HG03196 (cell line): ENCODE results near the gene USP17L17.
"Not testable (repeated sequence)": the region's sequence is repeated elsewhere in the genome, so short reads cannot be mapped to it uniquely, and the experiment has no call there.

Experiments used
- ATAC-seq: cut with Tn5 transposase; IDR thresholded peaks from one replicate; pipeline ENCODE4 v1.9.1; 2021; ENCODE audit not compliant: unreplicated experiment

The USP17L17 gene, protein sequence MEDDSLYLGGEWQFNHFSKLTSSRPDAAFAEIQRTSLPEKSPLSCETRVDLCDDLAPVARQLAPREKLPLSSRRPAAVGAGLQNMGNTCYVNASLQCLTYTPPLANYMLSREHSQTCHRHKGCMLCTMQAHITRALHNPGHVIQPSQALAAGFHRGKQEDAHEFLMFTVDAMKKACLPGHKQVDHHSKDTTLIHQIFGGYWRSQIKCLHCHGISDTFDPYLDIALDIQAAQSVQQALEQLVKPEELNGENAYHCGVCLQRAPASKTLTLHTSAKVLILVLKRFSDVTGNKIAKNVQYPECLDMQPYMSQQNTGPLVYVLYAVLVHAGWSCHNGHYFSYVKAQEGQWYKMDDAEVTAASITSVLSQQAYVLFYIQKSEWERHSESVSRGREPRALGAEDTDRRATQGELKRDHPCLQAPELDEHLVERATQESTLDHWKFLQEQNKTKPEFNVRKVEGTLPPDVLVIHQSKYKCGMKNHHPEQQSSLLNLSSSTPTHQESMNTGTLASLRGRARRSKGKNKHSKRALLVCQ

DNA sequence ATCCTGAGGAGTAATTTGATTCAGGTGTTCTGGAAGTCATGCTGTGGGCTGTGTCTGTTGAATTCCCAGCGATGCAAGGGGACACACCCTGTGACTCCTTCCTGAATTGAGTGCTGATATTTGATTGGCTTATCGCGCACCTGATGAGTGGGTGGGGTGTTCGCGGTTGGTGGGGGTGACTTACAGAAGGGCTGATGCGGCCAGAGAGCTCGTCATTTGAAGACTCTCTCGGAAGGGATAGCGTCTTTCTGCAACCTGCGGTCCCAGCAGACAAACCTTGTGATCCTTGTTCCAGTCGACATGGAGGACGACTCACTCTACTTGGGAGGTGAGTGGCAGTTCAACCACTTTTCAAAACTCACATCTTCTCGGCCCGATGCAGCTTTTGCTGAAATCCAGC lies at the start of gene USP17L17:
Gene USP17L17, plus strand, starts transcription at position 301 of the 400 bp plus-strand sequence. Its CDS starts 0 bp downstream, at position 301.
- not testable (repeated sequence) for ATAC-seq

DNA sequence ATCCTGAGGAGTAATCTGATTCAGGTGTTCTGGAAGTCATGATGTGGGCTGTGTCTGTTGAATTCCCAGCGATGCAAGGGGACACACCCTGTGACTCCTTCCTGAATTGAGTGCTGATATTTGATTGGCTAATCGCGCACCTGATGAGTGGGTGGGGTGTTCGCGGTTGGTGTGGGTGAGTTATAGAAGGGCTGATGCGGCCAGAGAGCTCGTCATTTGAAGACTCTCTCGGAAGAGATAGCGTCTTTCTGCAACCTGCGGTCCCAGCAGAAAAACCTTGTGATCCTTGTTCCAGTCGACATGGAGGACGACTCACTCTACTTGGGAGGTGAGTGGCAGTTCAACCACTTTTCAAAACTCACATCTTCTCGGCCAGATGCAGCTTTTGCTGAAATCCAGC lies 33.3 kb upstream of the USP17L17 start, which contains the start of gene USP17L10:
Gene USP17L10, plus strand, starts transcription at position 301 of the 400 bp plus-strand sequence. Its CDS starts 0 bp downstream, at position 301.
- ATAC-seq = not testable (repeated sequence)

DNA sequence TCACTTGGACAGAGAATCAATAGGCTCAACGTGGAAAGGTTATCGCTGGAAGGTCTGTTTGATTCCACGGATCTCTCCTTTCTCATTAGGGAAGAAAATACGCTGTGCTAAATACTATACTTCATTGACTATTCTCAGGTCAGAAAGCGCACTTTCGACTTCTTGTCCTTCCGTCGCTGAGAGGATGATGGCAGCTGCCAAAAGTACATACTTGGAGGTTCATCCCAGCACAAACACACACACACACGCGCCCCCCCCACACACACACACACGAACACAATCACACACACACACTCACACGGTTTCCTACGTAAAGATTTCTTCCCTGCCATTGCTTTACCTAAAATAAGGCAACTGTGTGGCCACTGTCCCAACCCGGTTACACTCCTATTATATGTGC lies 29.0 kb upstream of the USP17L17 start:
- ATAC-seq = not testable (repeated sequence)

DNA sequence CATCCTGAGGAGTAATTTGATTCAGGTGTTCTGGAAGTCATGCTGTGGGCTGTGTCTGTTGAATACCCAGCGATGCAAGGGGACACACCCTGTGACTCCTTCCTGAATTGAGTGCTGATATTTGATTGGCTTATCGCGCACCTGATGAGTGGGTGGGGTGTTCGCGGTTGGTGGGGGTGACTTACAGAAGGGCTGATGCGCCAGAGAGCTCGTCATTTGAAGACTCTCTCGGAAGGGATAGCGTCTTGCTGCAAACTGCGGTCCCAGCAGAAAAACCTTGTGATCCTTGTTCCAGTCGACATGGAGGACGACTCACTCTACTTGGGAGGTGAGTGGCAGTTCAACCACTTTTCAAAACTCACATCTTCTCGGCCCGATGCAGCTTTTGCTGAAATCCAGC lies 28.6 kb upstream of the USP17L17 start, which contains the start of gene USP17L11:
Gene USP17L11, plus strand, starts transcription at position 301 of the 400 bp plus-strand sequence. Its CDS starts 0 bp downstream, at position 301.
- ATAC-seq = not testable (repeated sequence)

DNA sequence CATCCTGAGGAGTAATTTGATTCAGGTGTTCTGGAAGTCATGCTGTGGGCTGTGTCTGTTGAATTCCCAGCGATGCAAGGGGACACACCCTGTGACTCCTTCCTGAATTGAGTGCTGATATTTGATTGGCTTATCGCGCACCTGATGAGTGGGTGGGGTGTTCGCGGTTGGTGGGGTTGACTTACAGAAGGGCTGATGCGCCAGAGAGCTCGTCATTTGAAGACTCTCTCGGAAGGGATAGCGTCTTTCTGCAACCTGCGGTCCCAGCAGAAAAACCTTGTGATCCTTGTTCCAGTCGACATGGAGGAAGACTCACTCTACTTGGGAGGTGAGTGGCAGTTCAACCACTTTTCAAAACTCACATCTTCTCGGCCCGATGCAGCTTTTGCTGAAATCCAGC lies 23.8 kb upstream of the USP17L17 start, which contains the start of gene USP17L12:
Gene USP17L12, plus strand, starts transcription at position 301 of the 400 bp plus-strand sequence. Its CDS starts 0 bp downstream, at position 301.
- not testable (repeated sequence) for ATAC-seq

DNA sequence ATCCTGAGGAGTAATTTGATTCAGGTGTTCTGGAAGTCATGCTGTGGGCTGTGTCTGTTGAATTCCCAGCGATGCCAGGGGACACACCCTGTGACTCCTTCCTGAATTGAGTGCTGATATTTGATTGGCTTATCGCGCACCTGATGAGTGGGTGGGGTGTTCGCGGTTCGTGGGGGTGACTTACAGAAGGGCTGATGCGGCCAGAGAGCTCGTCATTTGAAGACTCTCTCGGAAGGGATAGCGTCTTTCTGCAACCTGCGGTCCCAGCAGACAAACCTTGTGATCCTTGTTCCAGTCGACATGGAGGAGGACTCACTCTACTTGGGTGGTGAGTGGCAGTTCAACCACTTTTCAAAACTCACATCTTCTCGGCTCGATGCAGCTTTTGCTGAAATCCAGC lies 19.1 kb upstream of the USP17L17 start, which contains the start of gene USP17L13:
Gene USP17L13, plus strand, starts transcription at position 301 of the 400 bp plus-strand sequence. Its CDS starts 0 bp downstream, at position 301.
- ATAC-seq = not testable (repeated sequence)

DNA sequence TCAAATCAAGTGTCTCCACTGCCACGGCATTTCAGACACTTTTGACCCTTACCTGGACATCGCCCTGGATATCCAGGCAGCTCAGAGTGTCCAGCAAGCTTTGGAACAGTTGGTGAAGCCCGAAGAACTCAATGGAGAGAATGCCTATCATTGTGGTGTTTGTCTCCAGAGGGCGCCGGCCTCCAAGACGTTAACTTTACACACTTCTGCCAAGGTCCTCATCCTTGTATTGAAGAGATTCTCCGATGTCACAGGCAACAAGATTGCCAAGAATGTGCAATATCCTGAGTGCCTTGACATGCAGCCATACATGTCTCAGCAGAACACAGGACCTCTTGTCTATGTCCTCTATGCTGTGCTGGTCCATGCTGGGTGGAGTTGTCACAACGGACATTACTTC lies 13.4 kb upstream of the USP17L17 start:
- ATAC-seq = not testable (repeated sequence)

DNA sequence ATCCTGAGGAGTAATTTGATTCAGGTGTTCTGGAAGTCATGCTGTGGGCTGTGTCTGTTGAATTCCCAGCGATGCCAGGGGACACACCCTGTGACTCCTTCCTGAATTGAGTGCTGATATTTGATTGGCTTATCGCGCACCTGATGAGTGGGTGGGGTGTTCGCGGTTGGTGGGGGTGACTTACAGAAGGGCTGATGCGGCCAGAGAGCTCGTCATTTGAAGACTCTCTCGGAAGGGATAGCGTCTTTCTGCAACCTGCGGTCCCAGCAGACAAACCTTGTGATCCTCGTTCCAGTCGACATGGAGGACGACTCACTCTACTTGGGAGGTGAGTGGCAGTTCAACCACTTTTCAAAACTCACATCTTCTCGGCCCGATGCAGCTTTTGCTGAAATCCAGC lies 9.6 kb upstream of the USP17L17 start, which contains the start of gene USP17L15:
Gene USP17L15, plus strand, starts transcription at position 301 of the 400 bp plus-strand sequence. Its CDS starts 0 bp downstream, at position 301.
- ATAC-seq = not testable (repeated sequence)

DNA sequence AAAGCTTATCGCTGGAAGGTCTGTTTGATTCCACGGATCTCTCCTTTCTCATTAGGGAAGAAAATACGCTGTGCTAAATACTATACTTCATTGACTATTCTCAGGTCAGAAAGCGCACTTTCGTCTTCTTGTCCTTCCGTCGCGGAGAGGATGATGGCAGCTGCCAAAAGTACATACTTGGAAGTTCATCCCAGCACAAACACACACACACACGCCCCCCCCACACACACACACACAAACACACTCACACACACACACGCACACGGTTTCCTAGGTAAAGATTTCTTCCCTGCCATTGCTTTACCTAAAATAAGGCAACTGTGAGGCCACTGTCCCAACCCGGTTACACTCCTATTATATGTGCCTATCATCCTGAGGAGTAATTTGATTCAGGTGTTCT lies 5.2 kb upstream of the USP17L17 start:
- ATAC-seq = not testable (repeated sequence)

DNA sequence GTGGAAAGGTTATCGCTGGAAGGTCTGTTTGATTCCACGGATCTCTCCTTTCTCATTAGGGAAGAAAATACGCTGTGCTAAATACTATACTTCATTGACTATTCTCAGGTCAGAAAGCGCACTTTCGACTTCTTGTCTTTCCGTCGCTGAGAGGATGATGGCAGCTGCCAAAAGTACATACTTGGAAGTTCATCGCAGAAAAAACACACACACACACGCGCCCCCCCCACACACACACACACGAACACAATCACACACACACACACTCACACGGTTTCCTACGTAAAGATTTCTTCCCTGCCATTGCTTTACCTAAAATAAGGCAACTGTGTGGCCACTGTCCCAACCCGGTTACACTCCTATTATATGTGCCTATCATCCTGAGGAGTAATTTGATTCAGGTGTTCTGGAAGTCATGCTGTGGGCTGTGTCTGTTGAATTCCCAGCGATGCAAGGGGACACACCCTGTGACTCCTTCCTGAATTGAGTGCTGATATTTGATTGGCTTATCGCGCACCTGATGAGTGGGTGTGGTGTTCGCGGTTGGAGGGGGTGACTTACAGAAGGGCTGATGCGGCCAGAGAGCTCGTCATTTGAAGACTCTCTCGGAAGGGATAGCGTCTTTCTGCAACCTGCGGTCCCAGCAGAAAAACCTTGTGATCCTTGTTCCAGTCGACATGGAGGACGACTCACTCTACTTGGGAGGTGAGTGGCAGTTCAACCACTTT lies 4.4 kb downstream of the USP17L17 start, which contains the start of gene USP17L18:
Gene USP17L18, plus strand, starts transcription at position 678 of the 728 bp plus-strand sequence. Its CDS starts 0 bp downstream, at position 678.
- ATAC-seq = not testable (repeated sequence)

DNA sequence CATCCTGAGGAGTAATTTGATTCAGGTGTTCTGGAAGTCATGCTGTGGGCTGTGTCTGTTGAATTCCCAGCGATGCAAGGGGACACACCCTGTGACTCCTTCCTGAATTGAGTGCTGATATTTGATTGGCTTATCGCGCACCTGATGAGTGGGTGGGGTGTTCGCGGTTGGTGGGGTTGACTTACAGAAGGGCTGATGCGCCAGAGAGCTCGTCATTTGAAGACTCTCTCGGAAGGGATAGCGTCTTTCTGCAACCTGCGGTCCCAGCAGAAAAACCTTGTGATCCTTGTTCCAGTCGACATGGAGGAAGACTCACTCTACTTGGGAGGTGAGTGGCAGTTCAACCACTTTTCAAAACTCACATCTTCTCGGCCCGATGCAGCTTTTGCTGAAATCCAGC lies 9.4 kb downstream of the USP17L17 start, which contains the start of gene USP17L19:
Gene USP17L19, plus strand, starts transcription at position 301 of the 400 bp plus-strand sequence. Its CDS starts 0 bp downstream, at position 301.
- ATAC-seq = not testable (repeated sequence)

DNA sequence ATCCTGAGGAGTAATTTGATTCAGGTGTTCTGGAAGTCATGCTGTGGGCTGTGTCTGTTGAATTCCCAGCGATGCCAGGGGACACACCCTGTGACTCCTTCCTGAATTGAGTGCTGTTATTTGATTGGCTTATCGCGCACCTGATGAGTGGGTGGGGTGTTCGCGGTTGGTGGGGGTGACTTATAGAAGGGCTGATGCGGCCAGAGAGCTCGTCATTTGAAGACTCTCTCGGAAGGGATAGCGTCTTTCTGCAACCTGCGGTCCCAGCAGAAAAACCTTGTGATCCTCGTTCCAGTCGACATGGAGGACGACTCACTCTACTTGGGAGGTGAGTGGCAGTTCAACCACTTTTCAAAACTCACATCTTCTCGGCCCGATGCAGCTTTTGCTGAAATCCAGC lies 14.1 kb downstream of the USP17L17 start, which contains the start of gene USP17L20:
Gene USP17L20, plus strand, starts transcription at position 301 of the 400 bp plus-strand sequence. Its CDS starts 0 bp downstream, at position 301.
- ATAC-seq = not testable (repeated sequence)

DNA sequence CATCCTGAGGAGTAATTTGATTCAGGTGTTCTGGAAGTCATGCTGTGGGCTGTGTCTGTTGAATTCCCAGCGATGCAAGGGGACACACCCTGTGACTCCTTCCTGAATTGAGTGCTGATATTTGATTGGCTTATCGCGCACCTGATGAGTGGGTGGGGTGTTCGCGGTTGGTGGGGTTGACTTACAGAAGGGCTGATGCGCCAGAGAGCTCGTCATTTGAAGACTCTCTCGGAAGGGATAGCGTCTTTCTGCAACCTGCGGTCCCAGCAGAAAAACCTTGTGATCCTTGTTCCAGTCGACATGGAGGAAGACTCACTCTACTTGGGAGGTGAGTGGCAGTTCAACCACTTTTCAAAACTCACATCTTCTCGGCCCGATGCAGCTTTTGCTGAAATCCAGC lies 18.9 kb downstream of the USP17L17 start, which contains the start of gene USP17L21:
Gene USP17L21, plus strand, starts transcription at position 301 of the 400 bp plus-strand sequence. Its CDS starts 0 bp downstream, at position 301.
- ATAC-seq = not testable (repeated sequence)

DNA sequence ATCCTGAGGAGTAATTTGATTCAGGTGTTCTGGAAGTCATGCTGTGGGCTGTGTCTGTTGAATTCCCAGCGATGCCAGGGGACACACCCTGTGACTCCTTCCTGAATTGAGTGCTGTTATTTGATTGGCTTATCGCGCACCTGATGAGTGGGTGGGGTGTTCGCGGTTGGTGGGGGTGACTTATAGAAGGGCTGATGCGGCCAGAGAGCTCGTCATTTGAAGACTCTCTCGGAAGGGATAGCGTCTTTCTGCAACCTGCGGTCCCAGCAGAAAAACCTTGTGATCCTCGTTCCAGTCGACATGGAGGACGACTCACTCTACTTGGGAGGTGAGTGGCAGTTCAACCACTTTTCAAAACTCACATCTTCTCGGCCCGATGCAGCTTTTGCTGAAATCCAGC lies 23.6 kb downstream of the USP17L17 start, which contains the start of gene USP17L22:
Gene USP17L22, plus strand, starts transcription at position 301 of the 400 bp plus-strand sequence. Its CDS starts 0 bp downstream, at position 301.
- ATAC-seq = not testable (repeated sequence)

DNA sequence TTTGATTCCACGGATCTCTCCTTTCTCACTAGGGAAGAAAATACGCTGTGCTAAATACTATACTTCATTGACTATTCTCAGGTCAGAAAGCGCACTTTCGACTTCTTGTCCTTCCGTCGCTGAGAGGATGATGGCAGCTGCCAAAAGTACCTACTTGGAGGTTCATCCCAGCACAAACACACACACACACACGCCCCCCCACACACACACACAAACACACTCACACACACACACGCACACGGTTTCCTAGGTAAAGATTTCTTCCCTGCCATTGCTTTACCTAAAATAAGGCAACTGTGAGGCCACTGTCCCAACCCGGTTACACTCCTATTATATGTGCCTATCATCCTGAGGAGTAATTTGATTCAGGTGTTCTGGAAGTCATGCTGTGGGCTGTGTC lies 28.0 kb downstream of the USP17L17 start:
- ATAC-seq = not testable (repeated sequence)
